Caco-2 (cell line): Measurements from ENCODE around the gene ZNF275. TPM values are rescaled to one million over a fixed set of nuclear protein-coding genes. Genes with fewer than 3 reads are reported as not detected.
A peak's percentile ranks its signal among the peaks of the same experiment; 100 is the strongest.

ENCODE experiments used
- BruUV-seq: library from RNA; stranded (reverse); fragments of 400-500 nt; replicated peaks from 2 replicates; lab custom pipeline; 2021; lab: Mats Ljungman, UMichigan
- CTCF ChIA-PET: fragments of 300-600 bp; sonication (Branson Sonifier 250); formaldehyde crosslinking; loops from one replicate; lab custom pipeline; 2022; ENCODE audit warnings: antibody characterized with exemption; lab: Charles Lee
- POLR2A ChIA-PET: fragments of 300-600 bp; sonication (Branson Sonifier 250); formaldehyde crosslinking; loops from one replicate; lab custom pipeline; 2022; ENCODE audit warnings: antibody characterized with exemption; lab: Charles Lee
- DNase-seq, 2 experiments: peaks; one replicate each; pipeline versions ENCODE4 v3.0.0 to v3.0.0-alpha.2; 2020 to 2022
- H3K27me3 ChIP-seq: replicated peaks from 2 replicates; pipeline ENCODE4 v1.6.0; 2011; ENCODE audit warnings: low read length; ENCODE audit not compliant: control insufficient read depth, insufficient read depth
- H3K36me3 ChIP-seq: 2 replicates; pipeline ENCODE4 v1.5.1; 2011; ENCODE audit warnings: low read length; ENCODE audit not compliant: control insufficient read depth, insufficient read depth
- H3K4me1 ChIP-seq: fragments of 250-450 bp; sonication (Bioruptor Pico); 2 replicates; pipeline ENCODE4 v1.5.1; 2020; ENCODE audit warnings: mild to moderate bottlenecking
- H3K4me3 ChIP-seq: 2 replicates; pipeline ENCODE4 v1.5.1; 2011; ENCODE audit warnings: low read depth, mild to moderate bottlenecking, control low read depth, low read length
- H3K9me3 ChIP-seq: fragments of 250-450 bp; sonication (Bioruptor Pico); 2 replicates; pipeline ENCODE4 v1.5.1; 2020; ENCODE audit warnings: mild to moderate bottlenecking, moderate library complexity
- H3K27ac Mint-ChIP-seq: one replicate; pipeline ENCODE4 v1.8.0; 2022; ENCODE audit warnings: mixed read lengths; ENCODE audit not compliant: unreplicated experiment
- H3K27me3 Mint-ChIP-seq: one replicate; pipeline ENCODE4 v1.8.0; 2022; ENCODE audit warnings: mixed read lengths; ENCODE audit not compliant: insufficient read depth, unreplicated experiment
- H3K36me3 Mint-ChIP-seq: one replicate; pipeline ENCODE4 v1.8.0; 2022; ENCODE audit warnings: mild to moderate bottlenecking, mixed read lengths; ENCODE audit not compliant: insufficient read depth, unreplicated experiment
- H3K4me1 Mint-ChIP-seq: one replicate; pipeline ENCODE4 v1.8.0; 2022; ENCODE audit warnings: low read depth, mixed read lengths; ENCODE audit not compliant: unreplicated experiment
- H3K4me3 Mint-ChIP-seq: one replicate; pipeline ENCODE4 v1.8.0; 2022; ENCODE audit warnings: mild to moderate bottlenecking, moderate library complexity, mixed read lengths; ENCODE audit not compliant: unreplicated experiment
- H3K9me3 Mint-ChIP-seq: one replicate; pipeline ENCODE4 v1.8.0; 2022; ENCODE audit warnings: mixed read lengths; ENCODE audit not compliant: unreplicated experiment
- intact Hi-C: fragments of 100-400 bp; cut with micrococcal nuclease; formaldehyde crosslinking; loops from one replicate; pipeline ENCODE4 v1.10.0; 2022; ENCODE audit not compliant: unreplicated experiment
- total RNA-seq: library from RNA; stranded (reverse); gene quantifications from 2 replicates; pipeline ENCODE4 v1.2.3, GENCODE V29; 2022
- TF ChIP-seq, protein P1 (sequence below), 2 experiments: fragments of 200-600 bp in 1 of 2; IDR thresholded peaks; 1 replicate in 1 of 2; 2 replicates in 1 of 2; pipeline versions ENCODE4 v1.5.1 to v1.8.0; 2011 to 2022; ENCODE audit warnings: antibody characterized with exemption in 1 of 2, control low read depth in 1 of 2, inconsistent platforms in 1 of 2, low read depth in 1 of 2, low read length in 1 of 2, mild to moderate bottlenecking in 1 of 2, moderate library complexity in 1 of 2; ENCODE audit not compliant: insufficient read depth in 1 of 2, severe bottlenecking in 1 of 2, unreplicated experiment in 1 of 2

The ZNF275 gene
- total RNA-seq, 1 experiment from 2014 or later = 5.6 TPM

DNA sequence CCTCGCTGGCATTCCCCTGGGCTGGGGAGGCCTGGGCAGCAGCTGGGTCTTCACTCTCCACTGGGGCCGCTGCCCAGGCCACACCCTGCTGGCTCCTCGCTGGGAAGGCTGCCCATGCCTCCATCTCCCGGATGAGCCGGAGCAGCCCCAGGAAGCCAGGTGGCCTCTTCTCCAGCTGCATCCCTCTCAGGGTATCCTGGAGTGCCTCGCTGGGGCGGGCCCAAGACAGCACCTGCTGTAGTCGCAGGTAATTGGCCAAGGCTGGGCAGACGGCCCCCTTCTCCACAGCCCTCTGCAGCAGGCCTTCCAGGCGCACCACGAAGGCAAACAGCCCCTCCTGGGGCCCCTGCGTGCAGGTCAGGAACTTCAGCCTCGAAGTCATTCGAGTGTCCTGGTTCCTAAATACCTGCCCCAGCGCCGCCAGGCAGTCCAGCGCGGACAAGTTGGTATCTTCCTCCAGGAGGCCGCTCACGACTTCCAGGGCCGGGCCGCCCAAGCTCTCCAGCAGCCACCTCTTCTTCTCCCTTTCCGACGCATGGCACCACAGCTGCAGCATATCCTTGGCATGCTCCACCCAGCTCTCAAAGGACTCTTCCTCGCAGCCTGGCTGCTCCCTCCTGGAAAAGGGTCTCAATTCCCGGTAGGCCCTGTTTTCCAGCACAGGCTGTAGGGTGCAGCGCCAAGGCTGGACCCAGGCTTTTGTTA lies 63.5 kb downstream of the ZNF275 start:
- H3K4me1 Mint-ChIP-seq = peaks cover 14% of the 10 kb centered on the region
- POLR2A ChIA-PET = no interaction called here

DNA sequence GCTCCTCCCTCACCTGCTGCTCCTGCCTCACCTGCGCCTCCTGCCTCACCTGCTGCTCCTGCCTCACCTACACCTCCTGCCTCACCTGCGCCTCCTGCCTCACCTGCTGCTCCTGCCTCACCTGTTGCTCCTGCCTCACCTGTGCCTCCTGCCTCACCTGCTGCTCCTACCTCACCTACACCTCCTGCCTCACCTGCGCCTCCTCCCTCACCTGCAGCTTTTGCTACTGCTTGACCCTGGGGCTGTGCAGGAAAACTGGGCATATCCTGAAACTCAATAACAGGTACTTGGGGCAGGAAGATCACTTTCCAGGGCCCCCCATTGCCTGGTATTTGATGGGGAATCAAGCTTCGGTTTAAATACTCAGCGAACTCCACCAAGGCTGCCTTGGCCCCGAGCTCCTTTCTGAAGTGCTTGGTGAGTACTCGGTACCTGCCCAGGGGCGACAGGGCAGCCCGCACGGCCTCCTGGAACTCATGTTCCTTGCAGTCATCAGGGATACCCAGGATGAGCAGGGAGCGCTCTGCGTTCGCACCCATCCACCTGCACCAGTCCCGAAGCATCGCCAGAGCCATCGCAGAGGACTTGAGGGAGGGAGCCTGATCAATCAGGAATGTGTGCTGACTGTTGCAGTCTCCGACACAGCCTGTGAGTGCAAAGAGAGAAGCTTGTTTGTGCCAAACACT lies 64.5 kb downstream of the ZNF275 start:
- peaks cover 14% of the 10 kb centered on the region for H3K4me1 Mint-ChIP-seq
- Histone ChIP-seq H3K4me3 (no peak overlapping the region), H3K36me3 (no peaks in the 10 kb centered on the region), H3K4me1 (no peaks in the 10 kb centered on the region), H3K27me3 (no peaks in the 10 kb centered on the region), H3K9me3 (no peaks in the 10 kb centered on the region)
- no peak overlapping the region for H3K27ac Mint-ChIP-seq
- no peaks in the 10 kb centered on the region for H3K36me3 Mint-ChIP-seq
- TF ChIP-seq, protein P1, sequence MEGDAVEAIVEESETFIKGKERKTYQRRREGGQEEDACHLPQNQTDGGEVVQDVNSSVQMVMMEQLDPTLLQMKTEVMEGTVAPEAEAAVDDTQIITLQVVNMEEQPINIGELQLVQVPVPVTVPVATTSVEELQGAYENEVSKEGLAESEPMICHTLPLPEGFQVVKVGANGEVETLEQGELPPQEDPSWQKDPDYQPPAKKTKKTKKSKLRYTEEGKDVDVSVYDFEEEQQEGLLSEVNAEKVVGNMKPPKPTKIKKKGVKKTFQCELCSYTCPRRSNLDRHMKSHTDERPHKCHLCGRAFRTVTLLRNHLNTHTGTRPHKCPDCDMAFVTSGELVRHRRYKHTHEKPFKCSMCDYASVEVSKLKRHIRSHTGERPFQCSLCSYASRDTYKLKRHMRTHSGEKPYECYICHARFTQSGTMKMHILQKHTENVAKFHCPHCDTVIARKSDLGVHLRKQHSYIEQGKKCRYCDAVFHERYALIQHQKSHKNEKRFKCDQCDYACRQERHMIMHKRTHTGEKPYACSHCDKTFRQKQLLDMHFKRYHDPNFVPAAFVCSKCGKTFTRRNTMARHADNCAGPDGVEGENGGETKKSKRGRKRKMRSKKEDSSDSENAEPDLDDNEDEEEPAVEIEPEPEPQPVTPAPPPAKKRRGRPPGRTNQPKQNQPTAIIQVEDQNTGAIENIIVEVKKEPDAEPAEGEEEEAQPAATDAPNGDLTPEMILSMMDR (IDR thresholded peaks at IDR 0.05; ENCODE audit: insufficient read depth in 1 of 2, low read depth in 1 of 2, low read length in 1 of 2, severe bottlenecking in 1 of 2, unreplicated experiment in 1 of 2) = no peak
- intact Hi-C loops = no loop called here
- H3K9me3 Mint-ChIP-seq = no peaks in the 10 kb centered on the region
- DNase-seq = no peak
- peaks cover 6% of the 10 kb centered on the region for H3K27me3 Mint-ChIP-seq
- CTCF ChIA-PET = no interaction called here
- H3K4me3 Mint-ChIP-seq = no peak overlapping the region
- POLR2A ChIA-PET = no interaction called here
- BruUV-seq = no TSS peak

More for the DNA sequence above, 63.5 kb downstream of the ZNF275 start:
- Mint-ChIP-seq H3K36me3 (no peaks in the 10 kb centered on the region), H3K4me3 (no peak overlapping the region), H3K9me3 (no peaks in the 10 kb centered on the region), H3K27ac (no peak overlapping the region), H3K27me3 (no peaks in the 10 kb centered on the region)
- H3K4me1 ChIP-seq = no peaks in the 10 kb centered on the region
- DNase-seq = no peak
- intact Hi-C loops = no loop called here
- CTCF ChIA-PET = no interaction called here
- BruUV-seq = no TSS peak
- no peak overlapping the region for H3K4me3 ChIP-seq
- H3K9me3 ChIP-seq = no peaks in the 10 kb centered on the region
- H3K36me3 ChIP-seq = no peaks in the 10 kb centered on the region
- no peaks in the 10 kb centered on the region for H3K27me3 ChIP-seq
- TF ChIP-seq, protein P1 (IDR thresholded peaks at IDR 0.05; ENCODE audit: insufficient read depth in 1 of 2, low read depth in 1 of 2, low read length in 1 of 2, severe bottlenecking in 1 of 2, unreplicated experiment in 1 of 2) = no peak

DNA sequence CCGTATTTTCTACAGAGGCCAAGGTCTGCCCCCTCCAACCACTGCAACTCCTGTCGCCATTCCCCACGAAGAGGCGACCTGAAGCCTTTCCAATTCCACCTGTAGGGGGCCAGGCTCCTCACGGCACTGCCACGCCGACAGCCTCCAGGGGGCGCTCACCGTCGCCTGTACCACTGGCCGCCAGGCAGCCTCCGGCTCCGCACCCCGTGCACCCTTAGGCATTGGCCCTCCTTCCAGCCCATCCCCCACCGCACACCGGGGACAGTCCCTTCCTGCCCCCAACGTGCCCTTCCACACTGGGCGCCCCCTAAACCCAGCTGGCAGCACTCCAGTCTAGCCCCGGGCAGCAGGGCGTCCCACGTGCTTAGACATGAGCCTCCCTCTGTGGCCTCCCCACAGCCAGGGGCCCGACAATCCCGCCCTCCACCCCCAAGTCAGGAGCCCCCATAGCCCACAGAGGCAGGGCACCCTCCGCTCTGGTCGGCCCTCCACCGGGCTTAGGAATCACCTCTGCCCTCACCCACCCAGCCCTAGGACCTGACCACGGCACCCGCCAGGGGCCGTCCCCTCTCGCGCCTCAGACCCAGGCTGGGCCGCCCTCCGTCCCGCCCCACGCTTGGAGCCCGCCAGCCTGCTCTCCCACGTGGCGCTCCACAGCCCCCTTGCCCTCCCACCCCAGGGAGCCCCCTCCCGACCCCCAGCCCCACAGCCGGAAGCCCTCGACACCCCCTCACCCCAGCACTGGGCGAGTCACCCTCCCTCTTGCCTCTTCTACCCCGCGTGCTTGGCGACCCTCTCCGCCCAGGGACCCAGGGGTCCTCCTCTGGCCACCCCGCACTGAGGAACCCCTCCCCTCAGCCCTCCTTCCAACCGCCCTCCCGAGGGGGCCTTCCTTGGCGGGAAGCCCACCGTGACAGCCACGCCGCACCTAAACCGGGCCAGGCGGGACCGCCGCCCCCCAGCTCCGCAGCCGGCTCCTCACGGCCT lies 66.5 kb downstream of the ZNF275 start:
- H3K27me3 Mint-ChIP-seq = peaks cover 6% of the 10 kb centered on the region
- no peaks in the 10 kb centered on the region for H3K9me3 Mint-ChIP-seq
- intact Hi-C loops = no loop called here

More for the DNA sequence above, 66.5 kb downstream of the ZNF275 start:
- TF ChIP-seq, protein P1 (IDR thresholded peaks at IDR 0.05; ENCODE audit: insufficient read depth in 1 of 2, low read depth in 1 of 2, low read length in 1 of 2, severe bottlenecking in 1 of 2, unreplicated experiment in 1 of 2) = peak; percentile 53 to 65
- peak in 1 of 2 experiments; percentile 43 for DNase-seq
- BruUV-seq = no TSS peak
- Mint-ChIP-seq H3K4me3 (no peak overlapping the region), H3K36me3 (no peaks in the 10 kb centered on the region), H3K27ac (no peak overlapping the region), H3K4me1 (no peaks in the 10 kb centered on the region)
- ChIA-PET CTCF (no interaction called here), POLR2A (no interaction called here)
- no peaks in the 10 kb centered on the region for H3K9me3 ChIP-seq
- H3K4me3 ChIP-seq = no peak overlapping the region
- H3K27me3 ChIP-seq = no peaks in the 10 kb centered on the region
- no peaks in the 10 kb centered on the region for H3K36me3 ChIP-seq
- H3K4me1 ChIP-seq = no peaks in the 10 kb centered on the region
